ENCODE measurements around the gene BAD. TPM values are rescaled to one million over a fixed set of nuclear protein-coding genes. Genes with fewer than 3 reads are reported as not detected.
A peak's percentile ranks its signal among the peaks of the same experiment; 100 is the strongest.

BAD gene
- total RNA-seq, 1 donor from 2014 or later, result 26.6 TPM

DNA sequence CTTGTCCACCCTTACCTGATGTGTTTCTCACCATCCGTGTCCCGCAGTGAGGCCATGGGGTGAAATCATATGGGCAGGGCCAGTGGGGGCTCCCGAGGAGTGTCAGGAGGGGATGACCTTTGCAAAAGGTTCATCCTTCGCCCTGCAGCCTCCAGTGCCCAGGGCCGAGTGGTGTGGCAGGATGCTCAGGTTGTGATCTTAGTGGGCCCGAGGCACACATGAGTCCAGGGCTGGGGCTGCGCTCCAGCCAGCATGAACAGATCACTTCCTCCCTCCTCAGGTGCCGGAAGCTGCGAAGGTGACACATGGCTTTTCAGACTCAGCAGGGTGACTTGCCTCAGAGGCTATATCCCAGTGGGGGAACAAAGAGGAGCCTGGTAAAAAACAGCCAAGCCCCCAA is 46.4 kb downstream of the BAD start:
- Mint-ChIP-seq H3K36me3 (ENCODE audit: low read depth) (peaks cover 43% of the 10 kb centered on the region), H3K27me3 (no peaks in the 10 kb centered on the region), H3K27ac (peak overlapping the region; percentile 98), H3K4me1 (peaks cover 73% of the 10 kb centered on the region), H3K4me3 (no peak overlapping the region), H3K9me3 (no peaks in the 10 kb centered on the region)
- ATAC-seq (ENCODE audit: low read depth) (no peak), DNase-seq (no peak)
- intact Hi-C loops (cut with micrococcal nuclease), result no loop called here
- ChIA-PET CTCF (interaction anchor here (0.6 kb wide), 1 partner anchor 40 kb away, joined by 3 read pairs; no protein-coding TSS in a partner anchor), POLR2A (interaction anchor here (0.7 to 5.9 kb wide), 5 partner anchors 7 to 32 kb away, joined by 4 to 60 read pairs (median 6); partner anchors contain the start of genes DNAJC4, FERMT3, NUDT22 and TRPT1)
- TF ChIP-seq, protein P1, sequence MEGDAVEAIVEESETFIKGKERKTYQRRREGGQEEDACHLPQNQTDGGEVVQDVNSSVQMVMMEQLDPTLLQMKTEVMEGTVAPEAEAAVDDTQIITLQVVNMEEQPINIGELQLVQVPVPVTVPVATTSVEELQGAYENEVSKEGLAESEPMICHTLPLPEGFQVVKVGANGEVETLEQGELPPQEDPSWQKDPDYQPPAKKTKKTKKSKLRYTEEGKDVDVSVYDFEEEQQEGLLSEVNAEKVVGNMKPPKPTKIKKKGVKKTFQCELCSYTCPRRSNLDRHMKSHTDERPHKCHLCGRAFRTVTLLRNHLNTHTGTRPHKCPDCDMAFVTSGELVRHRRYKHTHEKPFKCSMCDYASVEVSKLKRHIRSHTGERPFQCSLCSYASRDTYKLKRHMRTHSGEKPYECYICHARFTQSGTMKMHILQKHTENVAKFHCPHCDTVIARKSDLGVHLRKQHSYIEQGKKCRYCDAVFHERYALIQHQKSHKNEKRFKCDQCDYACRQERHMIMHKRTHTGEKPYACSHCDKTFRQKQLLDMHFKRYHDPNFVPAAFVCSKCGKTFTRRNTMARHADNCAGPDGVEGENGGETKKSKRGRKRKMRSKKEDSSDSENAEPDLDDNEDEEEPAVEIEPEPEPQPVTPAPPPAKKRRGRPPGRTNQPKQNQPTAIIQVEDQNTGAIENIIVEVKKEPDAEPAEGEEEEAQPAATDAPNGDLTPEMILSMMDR (IDR thresholded peaks at IDR 0.05), result no peak

GRCh38 chr11:64237484-64237951 is 46.9 kb downstream of the BAD start:
- ChIA-PET CTCF (interaction anchor here (0.6 kb wide), 1 partner anchor 39 kb away, joined by 3 read pairs; no protein-coding TSS in a partner anchor), POLR2A (interaction anchor here (0.8 to 1.5 kb wide), 5 partner anchors 11 to 68 kb away, joined by 3 to 5 read pairs (median 4); partner anchors contain the start of genes ESRRA, FERMT3, NUDT22 and TRPT1)
- intact Hi-C loops (cut with micrococcal nuclease), result no loop called here
- TF ChIP-seq, protein P1 (IDR thresholded peaks at IDR 0.05), result no peak
- Mint-ChIP-seq H3K4me1 (peaks cover 73% of the 10 kb centered on the region), H3K9me3 (no peaks in the 10 kb centered on the region), H3K4me3 (no peak overlapping the region), H3K27me3 (no peaks in the 10 kb centered on the region), H3K36me3 (ENCODE audit: low read depth) (peaks cover 39% of the 10 kb centered on the region), H3K27ac (peak overlapping the region; percentile 98)
- DNase-seq (no peak), ATAC-seq (ENCODE audit: low read depth) (no peak)

- CTCF ChIA-PET, result no interaction called here
- POLR2A ChIA-PET, result interaction anchor here (1.3 to 2.0 kb wide), 4 partner anchors 9 to 50 kb away, joined by 4 to 11 read pairs (median 6); partner anchors contain the start of genes NUDT22, STIP1 and TRPT1
- Mint-ChIP-seq H3K9me3 (no peaks in the 10 kb centered on the region), H3K27me3 (no peaks in the 10 kb centered on the region), H3K27ac (peak overlapping the region; percentile 93), H3K4me3 (peak overlapping the region; percentile 90), H3K36me3 (ENCODE audit: low read depth) (peaks cover 36% of the 10 kb centered on the region), H3K4me1 (peaks cover 80% of the 10 kb centered on the region)
- ATAC-seq (ENCODE audit: low read depth) (no peak), DNase-seq (no peak)
- TF ChIP-seq, protein P1 (IDR thresholded peaks at IDR 0.05), result no peak
- intact Hi-C loops (cut with micrococcal nuclease), result loop anchor here (1.0 kb wide), 1 partner anchor 35 kb away; no protein-coding TSS in a partner anchor
Measured at GRCh38 chr11:64235437-64236161, 48.9 kb downstream of the BAD start.

GRCh38 chr11:64234647-64235379 is 49.7 kb downstream of the BAD start:
- peak overlapping the region; percentile 90 for H3K4me3 Mint-ChIP-seq
- H3K27ac Mint-ChIP-seq, result peak overlapping the region; percentile 93
- ATAC-seq (ENCODE audit: low read depth) (peak; percentile 49), DNase-seq (peak; percentile 77)
- intact Hi-C loops (cut with micrococcal nuclease), result loop anchor here (1.0 to 5.0 kb wide), 4 partner anchors 16 to 298 kb away; partner anchors contain the start of genes NAA40, PLCB3, PRDX5 and TRMT112
- H3K4me1 Mint-ChIP-seq, result peaks cover 76% of the 10 kb centered on the region
- H3K9me3 Mint-ChIP-seq, result no peaks in the 10 kb centered on the region
- peaks cover 30% of the 10 kb centered on the region for H3K36me3 Mint-ChIP-seq (ENCODE audit: low read depth)
- POLR2A ChIA-PET, result interaction anchor here (0.6 to 2.0 kb wide), 7 partner anchors 9 to 50 kb away, joined by 3 to 11 read pairs (median 4); partner anchors contain the start of genes NUDT22, STIP1 and TRPT1
- CTCF ChIA-PET, result no interaction called here
- TF ChIP-seq, protein P1 (IDR thresholded peaks at IDR 0.05), result no peak
- no peaks in the 10 kb centered on the region for H3K27me3 Mint-ChIP-seq

Data from activated B cell treated with CpG ODN at 0.5 μM for 24 hours (primary cell).